HCT116 (cell line): ENCODE measurements around the gene AJUBA. TPM values are rescaled to one million over a fixed set of nuclear protein-coding genes. Genes with fewer than 3 reads are reported as not detected.

Source experiments
- ATAC-seq: fragments of 200-7000 bp; cut with Tn5 transposase; 2 replicates; pipeline ENCODE4 v1.9.1; 2020; ENCODE audit warnings: mild to moderate bottlenecking, moderate library complexity
- BruUV-seq: library from RNA; stranded (reverse); fragments of 400-500 nt; replicated peaks from 2 replicates; lab custom pipeline; 2021; lab: Mats Ljungman, UMichigan
- CTCF ChIA-PET: fragments of 300-600 bp; sonication (Branson Sonifier 250); formaldehyde crosslinking; loops from one replicate; lab custom pipeline; 2021; ENCODE audit warnings: antibody characterized with exemption; lab: Charles Lee
- POLR2A ChIA-PET: fragments of 300-600, 350-600 bp; sonication (Branson Sonifier 250); formaldehyde crosslinking; loops from one replicate; lab custom pipeline; 2021; ENCODE audit warnings: antibody characterized with exemption; lab: Charles Lee
- RAD21 ChIA-PET, 2 experiments: fragments of 300-600 bp; sonication (Branson Sonifier 250); formaldehyde crosslinking; loops; one replicate each; lab custom pipeline; 2023; ENCODE audit warnings: low total read pairs in 2 of 2; ENCODE audit not compliant: uncharacterized antibody in 2 of 2, unreplicated experiment in 2 of 2, low non-redundant PET in 1 of 2; lab: Charles Lee
- DNase-seq: peaks from one replicate; pipeline ENCODE4 v3.0.0-alpha.2; 2010; ENCODE audit warnings: low read depth, low spot score
- H2AFZ ChIP-seq: fragments of 200-600 bp; shearing (Covaris generic), sonication (generic); 2 replicates; pipeline ENCODE4 v1.6.1; 2017; ENCODE audit warnings: low read depth, mixed run types, mixed read lengths, antibody characterized with exemption, low read length; ENCODE audit not compliant: poor library complexity, severe bottlenecking
- H3K27ac ChIP-seq: 2 replicates; pipeline ENCODE4 v1.5.1; 2012; ENCODE audit warnings: low read depth, low read length
- H3K27me3 ChIP-seq: fragments of 200-600 bp; sonication (generic); 2 replicates; pipeline ENCODE4 v1.6.1; 2016; ENCODE audit warnings: mixed run types, low read length, mixed read lengths; ENCODE audit not compliant: insufficient read depth
- H3K36me3 ChIP-seq, 2 experiments: fragments of 200-500 bp in 1 of 2; fragments of 200-600 bp in 1 of 2; sonication (Bioruptor generic) in 1 of 2; sonication (generic) in 1 of 2; 2 replicates each; pipeline versions ENCODE4 v1.5.1 to v1.6.1; 2014 to 2016; ENCODE audit warnings: low read length in 2 of 2, inconsistent platforms in 1 of 2, mixed read lengths in 1 of 2, mixed run types in 1 of 2; ENCODE audit not compliant: insufficient read depth in 2 of 2, control insufficient read depth in 1 of 2
- H3K4me1 ChIP-seq, 2 experiments: fragments of 200-600 bp in 1 of 2; sonication (generic) in 1 of 2; 2 replicates each; pipeline versions ENCODE4 v1.5.1 to v1.6.1; 2012 to 2017; ENCODE audit warnings: low read length in 2 of 2, inconsistent platforms in 1 of 2, mild to moderate bottlenecking in 1 of 2, mixed read lengths in 1 of 2, mixed run types in 1 of 2, moderate library complexity in 1 of 2; ENCODE audit not compliant: insufficient read depth in 2 of 2, control insufficient read depth in 1 of 2
- H3K4me2 ChIP-seq: fragments of 200-600 bp; sonication (generic); 2 replicates; pipeline ENCODE4 v1.6.1; 2017; ENCODE audit warnings: mixed run types, low read length, mixed read lengths
- H3K4me3 ChIP-seq, 2 experiments: fragments of 200-600 bp in 1 of 2; sonication (generic) in 1 of 2; replicated peaks in 1 of 2; 2 replicates each; pipeline ENCODE4 v1.5.1; 2011 to 2016; ENCODE audit warnings: low read length in 2 of 2, control low read depth in 1 of 2, low read depth in 1 of 2, mild to moderate bottlenecking in 1 of 2, mixed read lengths in 1 of 2, mixed run types in 1 of 2
- H3K79me2 ChIP-seq: fragments of 200-600 bp; sonication (generic); 2 replicates; pipeline ENCODE4 v1.6.1; 2017; ENCODE audit warnings: mild to moderate bottlenecking, mixed run types, low read length, moderate library complexity, mixed read lengths; ENCODE audit not compliant: insufficient read depth
- H3K9ac ChIP-seq: fragments of 200-600 bp; sonication (generic); 2 replicates; pipeline ENCODE4 v1.6.1; 2016; ENCODE audit warnings: low read length, mixed read lengths
- H3K9me2 ChIP-seq: fragments of 200-600 bp; sonication (generic), shearing (Covaris generic); 2 replicates; pipeline ENCODE4 v1.6.1; 2017; ENCODE audit warnings: mixed run types, mild to moderate bottlenecking, moderate library complexity; ENCODE audit not compliant: insufficient read depth
- H3K9me3 ChIP-seq, 2 experiments: fragments of 200-500 bp in 1 of 2; fragments of 200-600 bp in 1 of 2; sonication (Bioruptor generic) in 1 of 2; sonication (generic) in 1 of 2; 2 replicates each; pipeline ENCODE4 v1.6.1; 2014 to 2017; ENCODE audit warnings: low read length in 2 of 2, mixed read lengths in 2 of 2, inconsistent platforms in 1 of 2, low read depth in 1 of 2, mild to moderate bottlenecking in 1 of 2, mixed run types in 1 of 2, moderate library complexity in 1 of 2; ENCODE audit not compliant: control insufficient read depth in 1 of 2, insufficient read depth in 1 of 2
- H4K20me1 ChIP-seq: fragments of 200-600 bp; sonication (generic), shearing (Covaris generic); 2 replicates; pipeline ENCODE4 v1.6.1; 2017; ENCODE audit warnings: mixed run types, mild to moderate bottlenecking, moderate library complexity; ENCODE audit not compliant: insufficient read depth
- ELF1 ChIP-seq: IDR thresholded peaks from 2 replicates; pipeline ENCODE4 v1.6.1; 2012; ENCODE audit warnings: low read depth, borderline replicate concordance
- TCF7L2 ChIP-seq: IDR thresholded peaks from 2 replicates; pipeline ENCODE4 v1.7.0; 2011; ENCODE audit warnings: borderline replicate concordance, inconsistent platforms; ENCODE audit not compliant: insufficient read depth, insufficient read length; ENCODE audit errors: extremely low read depth
- intact Hi-C: fragments of 100-400 bp; cut with micrococcal nuclease; formaldehyde crosslinking; loops from 2 replicates; pipeline ENCODE4 v1.10.0; 2022
- total RNA-seq: library from RNA; stranded (reverse); gene quantifications from one replicate; pipeline ENCODE4 v1.2.1, GENCODE V29; 2021; ENCODE audit not compliant: unreplicated experiment

The AJUBA gene
- total RNA-seq, 1 experiment from 2014 or later: 39.7 TPM

GRCh38 chr14:22922294-22922693, 60.1 kb downstream of the AJUBA start:
- H3K36me3 ChIP-seq: peaks cover 44 to 55% of the 10 kb centered on the region in 2 experiments
- H2AFZ ChIP-seq: no peak overlapping the region
- H3K27me3 ChIP-seq: no peaks in the 10 kb centered on the region
- ATAC-seq: no peak
- ChIA-PET CTCF (no interaction called here), RAD21 (no interaction called here), POLR2A (interaction anchor here (1.0 kb wide), 1 partner anchor 33 kb away, joined by 3 read pairs; no protein-coding TSS in a partner anchor)
- no peak overlapping the region for H3K4me3 ChIP-seq
- no peak overlapping the region for H3K9ac ChIP-seq
- TF ChIP-seq TCF7L2 (no peak), ELF1 (no peak)
- peaks cover 38% of the 10 kb centered on the region for H3K79me2 ChIP-seq
- H3K9me3 ChIP-seq: no peaks in the 10 kb centered on the region
- H3K4me1 ChIP-seq: peaks cover 9 to 41% of the 10 kb centered on the region in 2 experiments
- DNase-seq: no peak
- intact Hi-C loops: no loop called here
- H3K9me2 ChIP-seq: no peaks in the 10 kb centered on the region
- H3K4me2 ChIP-seq: no peak overlapping the region
- H4K20me1 ChIP-seq: no peaks in the 10 kb centered on the region
- H3K27ac ChIP-seq: peak overlapping the region; percentile 0; the same call in 1 of the 2 replicates
- no TSS peak for BruUV-seq

Other genes starting within 250 kb of the AJUBA start
- gene OXA1L, start 215.9 kb downstream of the AJUBA start, total RNA-seq: 146 TPM
- 0.27 TPM for gene SLC7A7, start 167.1 kb downstream of the AJUBA start, total RNA-seq
- 134 TPM for gene MRPL52, start 152.7 kb downstream of the AJUBA start, total RNA-seq
- 17.8 TPM for gene MMP14, start 146.0 kb downstream of the AJUBA start, total RNA-seq
- gene LRP10, start 110.8 kb downstream of the AJUBA start, total RNA-seq: 42.7 TPM
- gene REM2, start 99.3 kb downstream of the AJUBA start, total RNA-seq: 0.47 TPM
- 67.2 TPM for gene RBM23, start 63.4 kb downstream of the AJUBA start, total RNA-seq
- gene PRMT5, start 53.2 kb downstream of the AJUBA start, total RNA-seq: 186 TPM
- gene HAUS4, start 25.5 kb downstream of the AJUBA start, total RNA-seq: 48.7 TPM
- 13.7 TPM for gene C14orf93, start 27.6 kb upstream of the AJUBA start, total RNA-seq
- 212 TPM for gene PSMB5, start 52.3 kb upstream of the AJUBA start, total RNA-seq
- gene PSMB11, start 59.7 kb upstream of the AJUBA start, total RNA-seq: not detected
- 19.3 TPM for gene CDH24, start 75.0 kb upstream of the AJUBA start, total RNA-seq
- gene ACIN1, start 112.6 kb upstream of the AJUBA start, total RNA-seq: 179 TPM
- gene C14orf119, start 113.0 kb upstream of the AJUBA start, total RNA-seq: 46.8 TPM
- not detected for gene CIROP, start 122.4 kb upstream of the AJUBA start, total RNA-seq
- not detected for gene CEBPE, start 136.7 kb upstream of the AJUBA start, total RNA-seq
- 5.3 TPM for gene SLC7A8, start 201.1 kb upstream of the AJUBA start, total RNA-seq